ELF-1 (cell line): ENCODE data around the gene MTX1.
"Not testable (repeated sequence)": the region's sequence is repeated elsewhere in the genome, so short reads cannot be mapped to it uniquely, and the experiment has no call there.

ENCODE experiments used
- DNase-seq: peaks from one replicate; pipeline ENCODE4 v3.0.0-alpha.2; 2016; ENCODE audit warnings: low read depth, low spot score

Gene MTX1

GRCh38 chr1:155207806-155208540, 522 bp upstream of the MTX1 start, which contains the start of gene THBS3:
Gene THBS3, minus strand, starts transcription at chr1:155207897. Its CDS starts 21 bp downstream, at chr1:155207876.
- DNase-seq: peak; percentile 73

GRCh38 chr1:155209312-155209721, 822 bp downstream of the MTX1 start:
- DNase-seq: no peak

DNA sequence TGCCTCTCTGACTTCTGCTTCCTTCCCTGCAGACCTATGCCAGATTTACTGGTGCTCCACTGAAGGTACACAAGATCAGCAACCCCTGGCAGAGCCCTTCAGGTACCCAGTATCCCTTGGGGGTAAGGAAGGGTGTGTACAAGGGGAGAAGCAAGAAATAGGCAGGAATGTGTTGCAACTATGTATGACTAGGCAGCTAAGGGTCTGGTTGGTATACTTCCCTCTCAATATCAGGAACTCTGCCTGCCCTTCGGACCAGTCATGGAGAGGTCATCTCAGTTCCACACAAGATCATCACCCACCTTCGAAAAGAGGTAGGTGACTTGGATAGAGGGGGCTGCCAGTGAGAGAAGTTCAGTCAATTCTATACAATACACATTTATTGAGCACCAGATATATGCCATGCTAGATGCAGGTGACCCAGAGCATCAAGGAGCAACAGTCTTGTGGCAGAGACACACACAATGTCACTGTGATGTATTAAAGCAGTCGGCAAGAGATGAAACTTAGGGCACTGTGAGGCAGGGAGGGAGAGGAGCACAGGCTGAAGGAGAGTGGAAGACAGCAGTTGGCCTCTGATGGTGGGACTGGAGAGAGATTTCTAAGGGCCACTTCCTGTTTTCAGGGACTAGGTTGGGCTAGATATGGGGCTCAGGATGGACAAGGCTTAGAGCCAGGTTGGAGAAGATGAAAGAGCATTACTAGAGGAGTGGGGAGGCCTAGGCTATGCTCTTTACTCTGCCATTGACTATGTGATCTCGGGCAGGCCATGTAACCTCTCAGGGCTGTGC, 2.0 kb downstream of the MTX1 start:
- no peak for DNase-seq

DNA sequence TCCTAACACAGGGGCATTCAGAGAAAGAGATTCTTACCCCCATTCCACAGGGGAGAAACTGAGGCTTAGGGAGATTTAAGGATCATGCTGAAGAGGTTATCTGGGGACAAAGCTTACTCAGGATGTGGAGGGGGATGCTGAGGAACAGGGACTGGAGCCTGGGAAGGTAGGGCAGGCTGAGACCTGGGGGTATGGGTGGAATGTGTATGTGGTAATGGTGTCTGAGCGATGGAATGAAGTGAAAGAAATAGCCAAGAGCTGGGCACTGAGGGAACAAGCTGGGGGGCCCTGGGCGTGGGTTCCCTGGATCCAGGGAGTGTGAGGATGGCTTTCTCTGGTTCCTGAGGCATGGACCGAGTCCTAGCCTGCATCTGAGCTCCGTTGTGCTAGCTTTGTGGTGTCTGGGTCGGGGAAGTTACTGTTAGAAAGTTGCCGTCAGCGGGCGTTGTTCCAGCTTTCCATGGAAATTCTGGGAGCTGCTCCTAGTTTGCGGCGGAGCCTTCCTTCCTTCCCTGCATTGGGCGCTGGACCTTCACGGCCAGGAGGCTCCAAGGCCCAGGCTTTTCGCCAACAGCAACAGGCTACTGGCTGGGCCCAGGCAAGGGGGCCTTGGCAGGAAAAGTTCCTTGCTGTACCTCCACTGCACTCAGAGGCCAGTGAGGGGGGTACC, 3.0 kb downstream of the MTX1 start:
- not testable (repeated sequence) for DNase-seq

- not testable (repeated sequence) for DNase-seq
Observed at GRCh38 chr1:155212051-155212440, 3.6 kb downstream of the MTX1 start.

DNA sequence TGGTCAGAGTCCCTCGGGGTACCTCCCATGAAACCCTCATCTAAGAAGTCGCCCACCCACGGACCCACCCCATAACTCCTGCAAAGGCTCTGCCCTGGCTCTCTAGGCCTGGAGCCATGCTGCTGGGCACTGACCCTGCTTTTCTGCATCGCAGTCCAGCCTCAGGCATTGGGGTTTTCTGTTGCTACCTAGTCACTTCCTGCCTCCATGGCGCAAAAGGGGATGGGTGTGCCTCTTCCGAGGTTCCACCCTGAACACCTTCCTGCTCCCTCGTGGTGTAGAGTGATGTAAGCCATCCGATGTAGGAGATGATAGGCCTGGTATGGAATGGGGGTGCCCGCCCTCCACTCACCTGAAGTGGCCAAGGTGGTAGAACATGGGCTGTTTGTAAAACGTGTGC, 6.2 kb downstream of the MTX1 start:
- DNase-seq: not testable (repeated sequence)

GRCh38 chr1:155218854-155219591, 10.5 kb downstream of the MTX1 start:
- DNase-seq: peak; percentile 46

GRCh38 chr1:155219592-155220031, 11.1 kb downstream of the MTX1 start:
- no peak for DNase-seq

- not testable (repeated sequence) for DNase-seq
Observed at GRCh38 chr1:155220211-155220965, 11.9 kb downstream of the MTX1 start.

DNA sequence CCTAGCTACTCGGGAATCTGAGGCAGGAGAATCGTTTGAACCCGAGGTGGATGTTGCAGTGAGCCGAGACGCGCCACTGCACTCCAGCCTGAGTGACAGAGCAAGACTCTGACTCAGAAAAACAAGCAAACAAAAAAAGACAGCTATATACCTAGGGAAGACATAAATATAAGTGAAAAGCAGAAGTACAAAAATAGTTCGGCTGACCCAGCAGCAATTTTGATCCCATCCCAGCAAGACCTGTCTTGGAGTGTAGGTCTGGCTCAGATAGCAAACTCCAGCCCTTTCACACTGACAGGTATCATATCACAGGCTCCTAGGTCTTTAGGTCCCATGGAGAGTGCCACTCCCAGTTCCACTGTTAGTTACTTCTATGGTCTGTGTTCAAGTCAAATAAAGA, 14.6 kb downstream of the MTX1 start:
- no peak for DNase-seq

DNA sequence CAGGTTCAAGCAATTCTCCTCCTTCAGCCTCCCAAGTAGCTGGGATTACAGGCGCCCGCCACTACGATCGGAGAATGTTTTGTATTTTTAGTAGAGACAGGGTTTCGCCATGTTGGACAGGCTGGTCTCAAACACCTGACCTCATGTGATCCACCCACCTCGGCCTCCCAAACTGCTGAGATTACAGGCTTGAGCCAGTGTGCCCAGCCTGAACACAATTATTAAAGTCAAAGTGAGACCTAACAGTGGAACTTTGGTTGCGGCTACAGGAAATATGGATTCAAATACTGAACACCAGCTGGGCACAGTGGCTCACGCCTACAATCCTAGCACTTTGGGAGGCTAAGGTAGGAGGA, 16.9 kb downstream of the MTX1 start:
- DNase-seq: not testable (repeated sequence)

DNA sequence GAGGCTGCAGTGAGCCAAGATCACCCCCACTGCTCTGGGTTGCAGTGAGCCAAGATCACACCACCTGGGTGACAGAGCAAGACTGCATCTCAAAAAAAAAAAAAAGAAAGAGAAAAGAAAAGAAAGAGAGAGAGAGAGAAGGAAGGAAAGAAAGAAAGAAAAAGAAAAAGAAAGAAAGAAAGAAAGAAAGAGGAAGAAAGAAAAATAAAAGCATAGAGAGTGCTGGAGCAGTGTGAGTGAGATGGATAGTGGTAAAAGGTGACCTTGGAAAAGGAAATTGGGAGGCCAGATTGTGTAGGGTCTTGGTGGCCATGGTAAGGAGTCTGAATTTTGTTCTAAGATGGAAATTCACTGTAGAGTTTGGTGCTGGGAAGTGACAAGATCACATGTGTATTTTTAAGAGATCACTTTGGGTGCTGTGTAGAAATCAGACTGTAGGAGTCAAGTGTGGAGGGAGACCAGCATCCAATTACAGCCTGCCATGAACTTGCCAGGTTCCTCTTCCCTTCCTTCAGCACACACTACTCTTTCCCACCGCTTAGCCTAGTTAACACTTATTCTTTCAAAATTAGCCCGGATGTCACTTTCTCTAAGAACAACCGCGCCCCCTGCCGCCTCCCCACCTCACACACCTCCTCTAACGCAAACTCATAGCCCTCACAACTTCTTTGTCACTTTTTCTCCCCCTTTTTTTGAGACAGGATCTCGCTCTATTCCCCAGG, 17.9 kb downstream of the MTX1 start:
- peak; percentile 91 for DNase-seq

- no peak for DNase-seq
Observed at GRCh38 chr1:155226910-155227260, 18.4 kb downstream of the MTX1 start.

DNA sequence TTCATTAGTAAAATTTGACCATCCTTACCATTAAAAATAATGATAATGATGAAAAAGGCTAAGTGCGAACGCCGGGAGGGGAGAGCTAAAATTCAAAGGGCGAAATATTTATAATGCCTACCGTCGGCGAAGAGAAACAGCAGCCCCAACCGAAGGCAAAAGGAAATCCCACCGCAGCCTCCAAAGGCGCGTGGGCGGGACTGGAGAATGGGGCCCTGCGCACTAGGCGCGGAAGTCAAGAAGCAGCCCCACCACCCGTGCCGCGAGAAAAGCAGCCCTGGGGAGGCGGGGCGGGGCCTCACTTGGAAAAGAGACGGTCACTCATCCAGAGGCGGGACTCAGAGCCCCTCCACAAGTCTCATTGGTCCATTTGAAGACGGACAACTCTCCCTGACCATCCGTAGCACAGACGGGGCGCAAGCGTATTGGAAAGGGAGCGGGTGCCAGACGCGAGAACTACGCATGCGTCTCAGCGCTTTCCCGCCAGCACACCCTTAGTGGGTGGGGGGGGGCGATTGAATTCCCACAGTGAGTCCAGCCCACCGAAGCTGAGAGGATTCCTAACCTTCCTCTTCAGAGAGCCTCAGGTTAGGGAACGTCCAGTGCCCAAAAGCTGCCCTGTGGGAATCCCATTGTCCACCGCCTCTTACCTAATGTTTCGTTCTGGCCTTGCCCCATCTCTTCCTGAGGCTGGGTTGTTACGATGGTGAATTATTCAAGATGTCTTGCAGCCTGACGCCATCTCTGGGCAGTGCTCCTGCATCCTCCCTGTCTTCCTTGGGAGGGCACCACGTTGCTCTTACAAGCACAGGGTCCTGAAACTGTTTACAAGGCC, 19.0 kb downstream of the MTX1 start:
- peak; percentile 99 for DNase-seq

- no peak for DNase-seq
Observed at GRCh38 chr1:155228096-155228427, 19.6 kb downstream of the MTX1 start.

GRCh38 chr1:155231302-155231701, 22.8 kb downstream of the MTX1 start:
- DNase-seq: not testable (repeated sequence)

DNA sequence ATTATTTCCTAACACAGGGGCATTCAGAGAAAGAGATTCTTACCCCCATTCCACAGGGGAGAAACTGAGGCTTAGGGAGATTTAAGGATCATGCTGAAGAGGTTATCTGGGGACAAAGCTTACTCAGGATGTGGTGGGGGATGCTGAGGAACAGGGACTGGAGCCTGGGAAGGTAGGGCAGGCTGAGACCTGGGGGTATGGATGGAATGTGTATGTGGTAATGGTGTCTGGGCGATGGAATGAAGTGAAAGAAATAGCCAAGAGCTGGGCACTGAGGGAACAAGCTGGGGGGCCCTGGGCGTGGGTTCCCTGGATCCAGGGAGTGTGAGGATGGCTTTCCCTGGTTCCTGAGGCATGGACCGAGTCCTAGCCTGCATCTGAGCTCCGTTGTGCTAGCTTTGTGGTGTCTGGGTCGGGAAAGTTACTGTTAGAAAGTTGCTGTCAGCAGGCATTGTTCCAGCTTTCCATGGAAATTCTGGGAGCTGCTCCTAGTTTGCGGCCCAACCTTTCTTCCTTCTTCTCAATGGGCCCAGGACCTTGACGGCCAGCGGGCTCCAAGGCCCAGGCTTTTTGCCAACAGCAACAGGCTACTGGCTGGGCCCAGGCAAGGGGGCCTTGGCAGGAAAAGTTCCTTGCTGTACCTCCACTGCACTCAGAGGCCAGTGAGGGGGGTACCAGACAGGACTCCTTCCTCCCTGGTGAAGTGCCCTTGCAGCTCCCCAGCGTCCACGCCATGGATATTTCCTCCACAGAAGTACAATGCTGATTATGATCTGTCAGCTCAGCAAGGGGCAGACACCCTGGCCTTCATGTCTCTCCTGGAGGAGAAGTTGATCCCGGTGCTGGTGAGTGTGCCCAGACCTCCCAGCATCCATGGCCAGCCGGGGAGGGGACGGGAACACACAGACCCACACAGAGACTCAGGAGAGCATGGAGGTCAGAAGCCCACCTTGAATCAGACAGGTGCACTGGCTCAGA, 23.8 kb downstream of the MTX1 start:
- DNase-seq: not testable (repeated sequence)

DNA sequence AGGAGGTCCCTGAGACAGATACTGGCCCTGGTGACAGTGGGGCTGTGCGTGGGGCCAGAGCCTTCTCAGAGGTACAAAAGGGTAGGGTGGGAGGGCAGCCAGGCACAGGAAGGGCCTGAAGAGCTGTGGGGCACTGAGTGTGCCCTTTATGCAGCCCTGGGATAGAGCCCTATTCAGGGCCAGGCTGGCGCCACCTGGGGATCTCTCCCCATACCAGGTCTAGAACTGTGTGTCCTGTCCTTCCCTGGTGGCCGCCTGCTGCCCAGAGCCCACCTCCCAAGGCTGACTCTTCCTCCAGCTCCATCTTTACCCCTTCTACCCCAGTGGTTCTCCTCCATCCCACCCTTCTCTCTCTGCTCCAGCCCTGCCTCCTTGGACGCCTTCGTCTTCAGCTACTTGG, 25.0 kb downstream of the MTX1 start:
- not testable (repeated sequence) for DNase-seq
